GM18517 (cell line): ENCODE data around the gene CDH3.

ENCODE experiments used
- ATAC-seq: cut with Tn5 transposase; IDR thresholded peaks from one replicate; pipeline ENCODE4 v1.9.1; 2021; ENCODE audit warnings: mild to moderate bottlenecking, moderate library complexity; ENCODE audit not compliant: unreplicated experiment

Gene CDH3

DNA sequence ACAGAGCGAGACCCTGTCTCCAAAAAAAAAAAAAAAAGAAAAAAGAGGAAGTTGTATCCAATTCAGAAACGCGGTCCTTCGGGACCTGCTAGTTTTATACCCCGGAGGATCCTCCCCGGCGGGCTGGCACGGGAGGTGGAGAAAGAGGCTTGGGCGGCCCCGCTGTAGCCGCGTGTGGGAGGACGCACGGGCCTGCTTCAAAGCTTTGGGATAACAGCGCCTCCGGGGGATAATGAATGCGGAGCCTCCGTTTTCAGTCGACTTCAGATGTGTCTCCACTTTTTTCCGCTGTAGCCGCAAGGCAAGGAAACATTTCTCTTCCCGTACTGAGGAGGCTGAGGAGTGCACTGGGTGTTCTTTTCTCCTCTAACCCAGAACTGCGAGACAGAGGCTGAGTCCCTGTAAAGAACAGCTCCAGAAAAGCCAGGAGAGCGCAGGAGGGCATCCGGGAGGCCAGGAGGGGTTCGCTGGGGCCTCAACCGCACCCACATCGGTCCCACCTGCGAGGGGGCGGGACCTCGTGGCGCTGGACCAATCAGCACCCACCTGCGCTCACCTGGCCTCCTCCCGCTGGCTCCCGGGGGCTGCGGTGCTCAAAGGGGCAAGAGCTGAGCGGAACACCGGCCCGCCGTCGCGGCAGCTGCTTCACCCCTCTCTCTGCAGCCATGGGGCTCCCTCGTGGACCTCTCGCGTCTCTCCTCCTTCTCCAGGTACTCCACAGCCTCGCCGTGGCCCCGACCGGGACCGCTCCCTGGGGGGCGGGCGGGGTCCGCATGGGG lies at the start of gene CDH3:
Gene CDH3, plus strand, starts transcription at position 596 of the 779 bp plus-strand sequence. Its CDS starts 70 bp downstream, at position 666.
- ATAC-seq = no peak

DNA sequence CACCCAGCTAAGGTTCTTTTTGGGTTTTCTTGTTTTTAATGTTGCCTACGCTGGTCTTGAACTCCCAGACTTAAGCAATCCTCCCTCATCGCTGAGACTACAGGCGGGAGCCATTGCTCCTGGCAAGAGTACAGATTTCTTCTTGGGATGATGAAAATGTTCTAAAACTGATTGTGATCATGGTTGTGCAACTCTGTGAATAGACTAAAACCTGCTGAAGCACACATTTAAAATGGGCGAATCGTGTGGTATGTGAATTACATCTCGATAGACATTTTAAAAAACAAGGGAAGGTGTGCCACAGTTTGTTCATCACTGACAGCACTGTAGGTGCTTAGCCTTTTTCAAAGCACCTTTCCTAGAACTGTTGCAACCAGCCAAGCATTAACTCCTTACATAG lies 48.8 kb upstream of the CDH3 start:
- ATAC-seq = no peak

DNA sequence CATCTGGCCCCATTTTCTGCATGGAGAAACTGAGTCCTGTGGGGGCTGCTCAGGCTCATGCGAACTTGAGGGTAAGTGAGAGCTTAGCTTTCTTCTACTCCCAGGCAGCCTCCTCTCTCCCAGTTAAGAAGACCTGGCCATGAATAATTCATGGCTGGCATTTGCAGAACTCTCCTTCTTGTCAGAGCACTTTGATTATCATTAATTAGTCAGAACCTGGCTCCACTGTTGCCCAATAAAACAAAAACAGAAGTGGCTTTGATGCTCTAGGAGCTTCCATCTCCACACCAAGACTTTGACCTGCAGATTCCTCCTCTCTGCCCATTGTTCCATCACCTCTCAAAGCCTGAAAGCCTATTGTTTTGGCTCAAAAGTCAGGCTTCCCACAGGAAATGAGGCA lies 45.5 kb upstream of the CDH3 start:
- no peak for ATAC-seq

DNA sequence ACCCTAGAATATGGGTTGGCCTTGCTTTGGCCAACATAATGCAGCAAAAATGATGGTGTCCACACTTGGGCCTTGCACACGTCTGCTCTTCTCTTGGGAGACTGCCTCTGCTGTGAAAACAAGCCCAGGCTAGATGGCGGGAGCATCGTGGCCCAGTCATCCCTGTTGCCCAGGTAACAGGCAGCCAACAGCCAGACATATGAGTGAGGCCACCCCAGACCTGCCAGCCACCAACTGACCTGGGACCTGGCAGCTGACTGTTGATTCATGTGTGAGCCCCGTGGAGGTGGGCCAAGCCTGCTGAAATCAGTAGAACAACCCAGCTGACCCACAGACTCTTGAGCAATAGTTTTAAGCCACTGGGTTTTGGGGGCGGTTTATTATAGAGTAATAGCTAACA lies 39.4 kb upstream of the CDH3 start:
- no peak for ATAC-seq

DNA sequence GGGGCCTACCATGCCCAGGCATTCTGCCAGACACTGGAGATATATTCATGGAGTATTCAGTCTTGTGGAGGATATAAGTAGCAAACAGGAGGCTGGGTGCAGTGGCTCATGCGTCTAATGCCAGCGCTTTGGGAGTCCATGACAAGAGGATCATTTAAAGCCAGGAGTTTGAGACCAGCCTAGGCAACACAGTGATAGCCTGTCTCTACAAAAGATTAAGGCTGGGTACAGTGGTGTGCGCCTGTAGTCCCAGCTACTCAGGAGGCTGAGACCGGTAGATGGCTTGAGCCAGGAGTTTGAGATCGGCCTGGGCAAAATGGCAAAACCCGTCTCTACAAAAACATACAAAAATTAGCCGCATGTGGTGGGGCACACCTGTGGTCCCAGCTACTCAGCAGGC lies 37.7 kb upstream of the CDH3 start:
- no peak for ATAC-seq

DNA sequence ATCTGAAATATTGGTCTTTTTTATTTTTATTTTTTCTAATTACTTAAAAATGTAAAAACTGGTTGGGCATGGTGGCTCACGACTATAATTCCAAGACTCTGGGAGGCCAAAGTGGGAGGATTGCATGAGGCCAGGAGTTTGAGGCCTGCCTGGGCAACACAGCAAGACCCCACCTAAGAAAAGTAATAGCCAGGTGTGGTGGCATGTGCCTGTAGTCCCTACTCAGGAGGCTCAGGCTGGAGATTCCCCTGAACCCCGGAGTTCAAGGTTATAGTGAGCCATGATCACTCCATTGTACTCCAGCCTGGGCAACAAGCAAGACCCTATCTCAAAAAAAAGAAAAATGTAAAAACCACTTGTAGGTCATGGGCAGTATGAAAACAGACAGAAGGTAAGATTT lies 36.8 kb upstream of the CDH3 start:
- ATAC-seq = no peak

DNA sequence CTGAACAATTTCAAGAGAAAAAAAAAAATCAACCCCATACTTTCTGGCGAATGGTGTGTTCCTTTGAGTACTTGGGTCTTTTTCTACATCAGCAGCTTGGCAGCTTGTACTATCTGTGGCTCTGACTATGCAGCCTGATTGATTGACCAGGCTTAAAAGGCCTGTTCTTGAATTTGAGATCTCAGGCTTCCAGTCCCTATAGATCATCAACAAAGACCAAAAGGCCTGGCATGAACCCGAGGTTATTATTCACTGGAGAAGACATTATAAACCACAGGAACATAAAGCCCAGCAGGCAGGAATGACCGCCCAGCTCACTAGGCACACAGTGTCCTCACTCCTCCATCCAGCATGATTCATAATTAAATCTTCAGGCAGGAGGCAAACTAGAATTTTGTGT lies 32.1 kb upstream of the CDH3 start:
- ATAC-seq = no peak

DNA sequence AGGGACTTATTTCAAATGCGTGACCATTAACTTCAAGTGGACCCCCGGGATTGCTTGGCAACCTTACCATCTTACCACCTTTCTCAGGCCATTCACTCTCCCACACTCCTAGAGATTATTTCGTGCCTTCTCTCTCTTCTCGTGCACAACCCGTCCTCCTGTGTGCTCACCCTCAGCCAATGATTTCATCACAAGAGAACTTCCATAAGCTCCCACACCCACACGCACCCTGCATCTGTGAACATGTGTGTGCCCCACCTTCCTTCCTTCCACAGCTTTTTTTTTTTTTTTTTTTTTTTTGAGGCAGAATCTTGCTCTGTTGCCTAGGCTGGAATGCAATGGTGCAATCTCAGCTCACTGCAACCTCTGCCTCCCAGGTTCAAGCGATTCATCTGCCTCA lies 27.4 kb upstream of the CDH3 start:
- no peak for ATAC-seq

DNA sequence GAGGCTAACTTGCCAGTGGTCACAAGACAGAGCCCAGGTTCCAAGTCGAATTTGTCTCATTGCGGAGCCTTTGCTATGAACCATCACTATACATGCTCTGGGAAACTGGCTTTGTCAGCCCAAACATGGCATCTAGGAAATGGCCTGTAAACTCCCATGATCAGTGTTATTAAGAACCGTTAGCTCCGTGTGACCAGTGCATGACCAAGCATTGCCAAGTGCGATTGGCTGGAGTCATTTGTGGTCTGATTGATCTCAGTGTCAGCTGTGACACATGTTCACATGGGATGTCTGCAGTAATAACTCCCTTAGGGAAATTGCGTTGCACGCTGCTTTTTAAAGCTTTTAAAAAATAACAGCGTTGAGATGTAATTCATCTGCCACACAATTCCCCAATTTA lies 18.6 kb upstream of the CDH3 start:
- no peak for ATAC-seq

DNA sequence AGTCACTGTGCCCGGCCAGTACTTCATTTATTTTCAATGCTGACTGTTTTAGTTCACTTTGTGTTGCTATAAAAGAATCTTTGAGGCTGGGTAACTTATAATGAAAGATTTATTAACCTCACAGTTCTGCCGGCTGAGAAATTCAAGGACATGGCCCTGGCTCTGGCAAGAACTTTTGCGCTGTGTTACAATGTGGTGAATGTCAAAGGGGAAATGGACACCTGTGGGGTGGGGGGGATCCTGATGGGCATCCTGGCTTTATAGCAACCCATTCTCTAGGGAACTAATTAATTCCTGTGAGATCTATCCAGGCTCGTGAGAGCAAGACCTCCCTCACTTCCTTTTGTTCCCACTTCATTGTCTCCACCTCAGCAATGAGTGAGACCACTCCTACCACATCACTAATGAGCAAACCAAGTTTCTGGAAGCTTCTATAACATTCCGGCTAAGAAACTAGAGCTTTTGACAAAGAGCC lies 17.1 kb upstream of the CDH3 start:
- no peak for ATAC-seq

DNA sequence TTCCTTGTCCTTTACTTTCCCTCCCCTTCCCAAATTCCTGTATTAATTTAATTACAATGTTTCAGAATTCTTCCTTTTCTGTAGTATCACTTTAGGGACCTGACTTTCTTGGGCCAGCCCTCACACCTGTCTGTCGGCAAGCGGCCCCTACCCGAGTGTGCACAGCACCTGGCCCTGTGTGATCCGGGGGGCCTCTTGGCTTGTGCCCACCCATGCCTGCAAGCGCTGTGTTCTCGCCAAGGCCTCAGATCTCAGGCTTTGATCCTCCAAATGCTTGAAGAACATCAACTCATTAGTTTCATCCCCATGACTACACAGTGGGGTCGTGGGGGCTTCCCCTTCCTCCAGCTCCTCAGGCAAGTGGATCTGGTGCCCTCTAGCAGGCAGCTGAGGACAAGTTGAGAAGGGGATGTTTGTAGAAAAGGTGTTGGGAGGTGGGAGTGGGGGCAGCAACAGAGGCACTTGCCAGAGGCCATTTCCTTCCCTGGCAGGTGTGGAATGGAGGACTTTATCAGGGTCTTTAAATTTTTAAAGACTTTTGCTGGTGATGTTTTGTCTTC lies 15.7 kb upstream of the CDH3 start:
- ATAC-seq = no peak

DNA sequence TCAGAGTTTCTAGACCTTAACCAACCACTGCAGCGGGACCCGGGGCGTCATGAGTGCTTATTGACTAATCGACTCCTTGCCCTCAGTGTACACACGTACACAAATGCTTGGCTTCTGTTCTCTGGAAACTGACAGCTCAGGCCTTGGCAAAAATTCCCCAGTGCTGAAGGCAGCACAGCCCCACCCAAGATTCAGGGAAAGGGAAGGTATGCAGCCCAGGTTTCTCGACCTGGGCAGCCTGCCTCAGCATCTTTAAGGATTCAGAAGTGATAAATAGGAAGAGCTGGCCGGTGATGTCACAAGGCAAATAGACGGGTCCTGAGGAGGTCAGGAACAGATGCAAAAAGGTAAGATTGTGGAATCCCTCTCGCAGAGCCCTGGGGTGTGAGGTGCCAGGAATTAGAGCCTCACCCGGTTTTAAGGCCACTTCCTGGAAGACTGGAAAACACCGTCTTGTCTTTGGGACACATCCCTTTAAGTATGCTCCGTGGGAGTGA lies 9.0 kb upstream of the CDH3 start:
- ATAC-seq = no peak

DNA sequence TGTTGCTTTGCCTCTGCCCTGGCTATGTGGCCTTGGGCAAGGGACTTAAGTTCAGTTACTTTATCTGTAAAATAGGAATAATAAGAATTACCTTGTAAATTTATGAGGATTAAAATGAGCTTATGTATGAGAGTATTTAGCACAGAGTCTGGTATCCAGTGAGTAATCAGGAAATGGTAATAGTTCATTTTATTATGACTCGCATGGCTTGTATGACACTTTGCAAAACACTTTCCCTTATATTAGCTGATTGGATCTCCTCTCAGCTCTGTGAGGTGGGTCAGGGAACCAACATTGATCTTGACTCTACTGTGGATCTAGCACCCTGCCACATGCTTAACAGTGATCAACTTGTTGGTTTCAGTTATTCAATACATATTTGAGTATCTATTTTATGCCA lies 8.3 kb upstream of the CDH3 start:
- ATAC-seq = no peak

DNA sequence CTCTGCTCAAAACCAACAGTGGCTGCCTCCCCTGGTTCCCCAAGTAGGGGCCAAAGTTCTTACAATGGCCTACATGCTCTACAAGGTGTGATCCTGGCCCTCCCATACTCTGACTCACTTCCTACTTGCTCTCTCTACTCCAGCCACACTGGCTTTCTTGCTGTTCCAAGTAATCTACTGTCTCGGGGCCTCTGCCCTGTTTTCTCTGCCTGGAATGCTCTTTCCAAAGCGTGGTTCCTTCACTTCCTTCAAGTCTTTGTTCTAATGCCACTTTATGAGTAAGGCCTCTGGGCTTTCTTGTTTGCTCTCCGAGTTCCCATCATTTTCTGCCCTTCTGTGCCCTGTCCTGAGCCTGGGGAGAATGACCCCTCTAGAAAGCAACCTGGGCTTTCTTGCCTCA lies 4.1 kb upstream of the CDH3 start:
- ATAC-seq = no peak

DNA sequence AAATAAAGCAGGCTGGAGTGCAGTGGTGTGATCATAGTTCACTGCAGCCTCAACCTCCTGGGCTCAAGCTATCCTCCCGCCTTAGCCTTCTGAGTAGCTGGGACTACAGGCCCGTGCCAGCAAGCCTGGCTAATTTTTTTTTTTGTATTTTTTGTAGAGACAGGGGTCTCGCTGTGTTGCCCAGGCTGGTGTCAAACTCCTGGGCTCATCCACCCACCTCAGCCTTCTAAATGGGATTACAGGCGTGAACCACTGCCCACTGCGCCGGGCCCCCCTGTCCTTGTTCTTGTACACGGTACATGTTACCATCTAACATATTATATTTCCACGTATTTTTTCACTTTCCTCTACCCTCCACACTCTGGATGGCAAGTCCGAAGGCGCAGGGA lies 3.1 kb upstream of the CDH3 start:
- ATAC-seq = no peak

DNA sequence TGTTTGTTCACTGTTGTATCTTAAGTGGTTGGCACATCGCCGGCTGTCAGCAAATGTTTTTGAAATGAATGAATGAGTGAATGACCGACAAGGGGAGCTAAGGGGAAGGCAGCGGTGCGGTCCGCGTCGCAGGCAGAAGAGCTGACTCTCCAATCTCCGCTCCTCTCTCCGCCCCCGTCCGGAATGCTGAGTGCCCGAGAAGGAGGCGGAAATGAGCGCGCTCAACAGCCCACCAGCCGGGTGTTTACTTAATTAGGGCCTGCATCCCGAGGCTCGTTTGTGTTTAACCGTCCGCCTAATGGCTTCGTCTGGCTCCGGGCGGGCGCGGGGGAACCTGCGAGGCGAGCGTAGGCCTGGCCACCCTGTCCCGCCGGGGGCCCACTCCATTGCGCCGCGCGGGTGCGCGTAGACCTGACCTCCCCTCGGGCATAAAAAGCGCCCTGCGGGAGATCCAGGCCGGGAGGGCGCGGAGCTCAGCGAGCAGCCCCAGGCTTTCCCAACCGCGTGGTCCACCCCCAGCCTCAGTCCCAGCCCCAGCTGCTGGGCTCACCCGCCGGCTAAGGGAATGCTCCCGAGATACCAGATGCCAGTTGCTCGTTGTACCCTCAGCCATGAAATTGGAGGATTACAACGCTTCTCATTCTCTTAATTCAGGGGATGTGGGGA lies 2.5 kb upstream of the CDH3 start:
- no peak for ATAC-seq

DNA sequence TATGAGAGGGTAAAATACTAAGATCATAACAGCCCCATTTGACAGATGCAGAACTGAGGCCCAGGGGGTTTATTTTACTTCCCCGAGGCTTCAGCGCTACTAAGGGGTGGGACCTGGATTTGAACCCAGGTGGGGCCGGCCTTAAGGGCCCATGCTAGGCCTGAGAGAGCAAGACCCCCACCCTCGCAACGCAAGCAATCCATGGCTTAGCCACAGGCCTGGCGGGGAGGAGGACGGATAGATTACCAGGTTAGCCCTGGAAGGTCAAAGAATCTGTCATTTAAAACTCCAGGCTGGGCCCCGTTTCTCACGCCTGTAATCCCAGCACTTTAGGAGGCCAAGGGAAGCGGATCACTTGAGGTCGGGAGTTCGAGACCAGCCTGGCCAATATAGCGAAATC lies 1.9 kb upstream of the CDH3 start:
- ATAC-seq = no peak

DNA sequence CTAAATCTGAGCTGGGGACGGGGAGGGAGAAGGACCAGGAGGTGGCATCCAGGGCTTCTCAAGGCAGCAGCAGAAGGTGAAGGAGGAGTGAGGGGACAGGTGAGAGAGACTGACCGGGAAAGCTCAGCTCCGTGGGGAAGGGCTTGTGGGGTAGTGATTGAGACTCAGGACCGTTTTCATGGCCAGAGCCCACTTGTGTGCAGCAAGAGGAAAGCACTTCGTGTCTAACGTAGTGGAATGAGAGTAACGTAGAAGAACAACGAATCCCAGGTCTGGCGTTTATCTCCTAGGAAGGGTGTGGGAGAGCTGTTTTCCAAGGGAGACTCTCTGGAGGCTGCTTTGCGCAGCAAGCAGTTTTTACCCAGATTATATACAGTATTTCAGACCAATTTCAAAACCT lies 1.3 kb upstream of the CDH3 start:
- no peak for ATAC-seq

DNA sequence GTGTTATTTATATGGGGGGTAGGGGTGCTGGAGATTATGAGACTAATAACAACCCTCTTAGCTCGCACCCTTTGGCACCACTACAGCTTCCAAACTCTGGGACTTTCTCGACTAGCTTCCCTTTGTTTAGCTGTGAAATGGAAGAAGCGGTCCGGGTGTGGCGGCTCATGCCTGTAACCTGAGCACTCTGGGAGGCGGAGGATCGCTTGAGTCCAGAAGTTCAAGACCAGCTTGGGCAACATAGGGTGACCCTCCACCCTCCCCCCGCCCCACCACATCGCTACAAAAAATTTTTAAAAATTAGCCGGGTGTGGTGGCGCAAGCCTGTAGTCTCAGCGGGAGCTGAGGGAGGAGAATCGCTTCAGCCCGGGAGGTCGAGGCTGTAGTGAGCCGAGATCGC lies 814 bp upstream of the CDH3 start:
- ATAC-seq = no peak

DNA sequence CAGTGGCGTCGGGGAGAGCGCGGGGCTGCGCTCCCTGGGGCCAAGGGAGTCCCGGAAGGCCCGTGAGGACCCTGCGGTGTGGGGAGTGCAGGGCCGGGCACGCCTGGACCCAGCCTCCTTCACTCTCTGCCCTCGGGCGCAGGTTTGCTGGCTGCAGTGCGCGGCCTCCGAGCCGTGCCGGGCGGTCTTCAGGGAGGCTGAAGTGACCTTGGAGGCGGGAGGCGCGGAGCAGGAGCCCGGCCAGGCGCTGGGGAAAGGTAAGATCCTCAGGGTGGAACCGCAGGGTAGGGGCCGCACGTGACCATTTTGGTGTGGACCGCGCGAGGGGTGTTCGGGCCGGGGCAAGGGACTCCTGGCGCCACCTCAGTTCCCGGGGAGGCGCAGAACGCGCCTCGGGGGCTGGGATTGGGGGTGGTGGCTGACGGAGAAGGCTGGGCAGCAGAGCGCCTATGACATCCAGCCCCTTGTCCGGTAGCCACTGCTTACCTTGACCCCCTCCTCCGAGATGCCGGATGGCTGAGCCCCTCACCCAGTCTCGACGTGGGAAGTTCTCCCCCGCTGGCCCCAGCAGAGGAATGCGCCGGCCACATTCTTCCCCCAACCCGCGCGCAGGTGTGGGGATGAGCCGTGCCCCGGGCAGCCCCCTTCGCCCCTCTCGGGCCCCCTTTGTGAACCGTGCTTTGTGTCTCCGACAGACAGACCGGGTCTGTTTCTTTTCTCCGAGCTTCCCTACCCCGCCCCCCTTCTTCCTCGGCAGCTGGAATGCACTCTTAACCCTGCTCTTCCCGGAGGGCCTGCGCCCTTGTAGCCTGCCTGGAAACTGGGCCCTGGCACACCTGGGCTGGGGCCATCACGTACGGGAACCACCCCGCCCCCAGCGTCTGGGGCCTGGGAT lies 631 bp downstream of the CDH3 start:
- ATAC-seq = no peak
